ENCODE measurements around the gene CNDP1.
"Not testable (repeated sequence)": the region's sequence is repeated elsewhere in the genome, so short reads cannot be mapped to it uniquely, and the experiment has no call there.

The CNDP1 gene

GRCh38 chr18:74519320-74520095 is 14.8 kb upstream of the CNDP1 start:
- DNase-seq: no peak

GRCh38 chr18:74520096-74520833 is 14.0 kb upstream of the CNDP1 start:
- no peak for DNase-seq

- no peak for DNase-seq
Measured at GRCh38 chr18:74521068-74521725, 13.1 kb upstream of the CNDP1 start.

GRCh38 chr18:74522635-74523548 is 11.4 kb upstream of the CNDP1 start:
- no peak for DNase-seq

GRCh38 chr18:74524097-74524496 is 10.2 kb upstream of the CNDP1 start:
- DNase-seq: no peak

- not testable (repeated sequence) for DNase-seq
Measured at GRCh38 chr18:74524915-74525314, 9.4 kb upstream of the CNDP1 start.

- no peak for DNase-seq
Measured at GRCh38 chr18:74525741-74526140, 8.6 kb upstream of the CNDP1 start.

GRCh38 chr18:74526488-74526887 is 7.8 kb upstream of the CNDP1 start:
- DNase-seq: no peak

- no peak for DNase-seq
Measured at GRCh38 chr18:74528478-74528877, 5.8 kb upstream of the CNDP1 start.

DNA sequence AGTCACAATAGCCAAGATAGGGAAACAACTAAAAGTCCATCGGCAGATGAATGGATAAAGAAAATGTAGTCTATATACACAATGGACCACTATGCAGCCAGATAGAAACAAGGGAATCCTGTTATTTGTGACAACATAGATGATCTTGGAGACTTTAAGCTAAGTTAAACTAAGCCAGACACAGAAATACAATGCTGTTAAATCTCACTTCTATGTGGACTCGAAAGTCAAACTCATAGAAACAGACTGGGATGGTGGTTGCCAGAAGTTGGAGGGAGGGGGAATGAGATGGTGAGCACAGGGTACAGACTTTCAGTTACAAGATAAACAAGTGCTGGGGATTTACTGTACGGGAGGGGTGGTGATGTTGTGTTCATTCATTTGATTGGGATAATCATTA is 5.4 kb upstream of the CNDP1 start:
- DNase-seq: peak in 2 of 51 donors; percentile 42 to 43

DNA sequence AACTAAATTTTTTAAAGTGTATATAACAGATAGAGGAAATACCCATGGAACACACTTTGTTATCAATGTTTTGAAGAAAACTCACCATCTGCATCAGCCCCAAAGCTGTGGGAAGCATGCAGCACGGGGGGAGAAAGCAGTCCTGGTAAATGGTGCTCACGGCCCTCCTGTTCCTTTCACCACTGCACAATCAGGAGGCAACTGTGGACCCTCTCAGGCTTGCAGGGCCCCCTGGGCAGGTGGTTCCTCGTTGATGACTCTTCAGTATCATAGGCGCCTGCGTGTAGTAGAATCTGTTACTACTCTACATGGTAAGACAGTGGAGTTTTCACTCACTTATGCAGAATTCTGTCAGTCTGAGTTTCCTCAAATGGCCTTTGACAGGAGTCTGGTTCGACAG is 4.9 kb upstream of the CNDP1 start:
- no peak for DNase-seq

DNA sequence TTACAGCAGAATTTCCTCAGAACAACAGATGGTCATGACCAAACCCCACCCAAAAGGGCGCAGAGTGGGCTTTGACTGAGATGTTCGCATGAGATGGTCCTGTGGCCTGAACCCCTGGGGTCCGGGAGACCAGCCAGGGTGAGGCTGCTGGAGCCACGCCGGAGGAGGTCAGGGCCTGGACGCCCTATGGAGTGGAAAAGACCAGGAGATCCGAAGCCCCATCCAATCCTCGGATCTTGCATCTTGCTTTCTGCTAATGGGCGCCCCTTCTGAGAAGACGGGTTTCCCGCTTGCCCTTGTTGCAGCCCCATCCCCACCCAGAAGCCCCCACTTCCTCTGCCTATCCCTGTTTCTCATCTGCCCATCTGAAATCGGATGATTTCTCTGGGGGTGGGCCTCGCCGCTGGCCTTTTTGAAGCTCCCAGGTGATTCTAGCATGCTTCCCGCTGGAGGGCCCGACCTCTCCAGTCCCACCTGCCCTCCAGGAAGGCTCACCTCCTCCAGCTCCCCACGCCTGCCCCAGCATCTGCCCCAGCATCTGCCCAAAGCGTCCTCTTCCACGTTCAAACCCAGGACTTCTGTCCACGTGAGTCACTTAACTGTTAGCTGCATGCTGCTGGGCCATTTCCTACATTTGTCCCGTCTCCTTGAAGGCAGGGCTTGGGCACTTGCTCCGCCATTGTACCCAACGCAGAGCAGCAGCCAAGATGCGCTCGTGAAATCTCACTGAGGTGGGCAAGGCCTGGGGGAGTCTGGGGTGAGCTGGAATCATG is 4.3 kb upstream of the CNDP1 start:
- DNase-seq: no peak

DNA sequence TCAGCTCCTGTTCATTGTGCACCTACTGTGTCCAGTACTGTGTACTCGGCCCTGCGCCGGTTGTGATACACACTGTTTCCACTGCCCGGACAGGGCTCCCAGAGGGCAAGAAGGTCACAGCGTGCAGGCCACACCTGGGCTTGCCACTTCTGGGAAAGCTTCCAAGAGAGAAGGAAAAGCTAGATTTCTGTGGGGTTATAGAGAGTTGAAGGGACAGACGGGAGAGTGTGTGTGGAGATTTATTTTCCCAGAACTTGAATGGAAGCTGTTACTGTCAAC is 3.8 kb upstream of the CNDP1 start:
- DNase-seq: no peak

- no peak for DNase-seq
Measured at GRCh38 chr18:74531043-74531442, 3.3 kb upstream of the CNDP1 start.

- DNase-seq: no peak
Measured at GRCh38 chr18:74532511-74533025, 1.7 kb upstream of the CNDP1 start.

DNA sequence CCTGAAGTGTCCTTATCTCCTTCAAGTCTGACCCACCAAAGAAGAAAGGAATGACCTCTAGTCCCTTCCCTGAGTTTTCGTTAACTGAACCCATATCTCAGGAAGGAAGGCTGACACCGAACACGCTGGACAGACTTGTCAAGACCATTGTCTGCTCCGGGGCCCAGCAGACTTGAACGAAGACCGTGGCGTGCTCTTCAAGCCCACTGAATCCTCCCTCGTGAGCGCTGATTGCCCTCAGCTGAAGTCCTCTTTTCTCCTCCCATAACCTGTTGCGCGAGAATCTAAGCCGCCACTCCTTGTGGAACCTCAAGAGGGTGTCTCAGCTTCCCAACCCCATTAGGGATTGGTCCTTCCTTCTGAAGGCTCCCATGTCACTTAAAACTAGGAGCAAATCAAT is 634 bp upstream of the CNDP1 start:
- no peak for DNase-seq

DNA sequence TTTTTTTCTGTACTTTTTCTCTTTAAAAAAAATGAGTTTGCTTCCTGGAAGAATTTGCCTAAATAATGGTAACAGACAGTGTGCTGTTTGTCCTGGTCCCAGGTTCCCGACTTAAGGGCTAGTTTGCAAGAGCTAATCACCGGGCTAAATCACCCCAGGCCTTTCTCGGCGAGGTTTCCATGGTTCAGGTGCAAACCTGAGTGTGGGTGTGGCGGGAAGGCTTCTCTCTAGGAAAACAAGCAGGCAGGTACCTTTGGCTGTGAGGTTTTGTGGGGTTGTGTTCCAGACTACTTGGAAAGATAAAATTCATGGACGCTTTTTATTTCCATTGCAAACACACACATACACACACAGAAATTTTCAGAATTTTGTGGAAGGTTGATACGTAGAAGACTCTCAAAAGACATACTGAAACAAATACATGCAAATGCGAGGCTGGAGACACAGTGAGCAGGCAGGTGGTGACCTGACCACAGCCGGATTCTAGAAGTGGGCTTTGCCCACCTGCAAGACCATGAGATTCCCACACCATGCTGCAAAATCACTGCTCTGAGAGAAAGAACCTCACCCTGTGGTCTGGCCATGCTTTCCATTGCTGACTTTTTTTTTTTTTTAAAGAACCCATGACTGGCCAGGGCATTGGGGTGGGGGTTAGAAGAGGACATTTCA is 815 bp downstream of the CNDP1 start:
- no peak for DNase-seq

DNA sequence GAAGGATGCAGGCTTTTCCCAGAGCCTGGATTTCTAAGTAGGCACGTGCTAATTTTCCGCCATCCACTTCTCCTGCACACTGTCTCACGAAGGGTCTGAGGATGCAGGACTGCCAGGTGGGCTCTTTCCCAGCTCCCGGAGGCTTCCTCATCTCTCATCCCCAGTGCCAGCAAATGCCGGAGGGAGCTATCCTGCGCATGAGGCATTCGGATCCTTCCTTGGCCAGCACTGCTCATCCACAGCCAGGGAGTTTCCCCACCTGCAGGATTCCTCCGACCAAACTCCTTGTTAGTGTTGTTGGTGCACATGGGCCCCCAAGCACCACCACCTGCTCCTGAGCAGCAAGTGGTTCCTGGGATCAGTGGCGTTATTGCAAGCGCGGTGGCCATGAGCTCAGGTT is 5.0 kb downstream of the CNDP1 start:
- DNase-seq: no peak

DNA sequence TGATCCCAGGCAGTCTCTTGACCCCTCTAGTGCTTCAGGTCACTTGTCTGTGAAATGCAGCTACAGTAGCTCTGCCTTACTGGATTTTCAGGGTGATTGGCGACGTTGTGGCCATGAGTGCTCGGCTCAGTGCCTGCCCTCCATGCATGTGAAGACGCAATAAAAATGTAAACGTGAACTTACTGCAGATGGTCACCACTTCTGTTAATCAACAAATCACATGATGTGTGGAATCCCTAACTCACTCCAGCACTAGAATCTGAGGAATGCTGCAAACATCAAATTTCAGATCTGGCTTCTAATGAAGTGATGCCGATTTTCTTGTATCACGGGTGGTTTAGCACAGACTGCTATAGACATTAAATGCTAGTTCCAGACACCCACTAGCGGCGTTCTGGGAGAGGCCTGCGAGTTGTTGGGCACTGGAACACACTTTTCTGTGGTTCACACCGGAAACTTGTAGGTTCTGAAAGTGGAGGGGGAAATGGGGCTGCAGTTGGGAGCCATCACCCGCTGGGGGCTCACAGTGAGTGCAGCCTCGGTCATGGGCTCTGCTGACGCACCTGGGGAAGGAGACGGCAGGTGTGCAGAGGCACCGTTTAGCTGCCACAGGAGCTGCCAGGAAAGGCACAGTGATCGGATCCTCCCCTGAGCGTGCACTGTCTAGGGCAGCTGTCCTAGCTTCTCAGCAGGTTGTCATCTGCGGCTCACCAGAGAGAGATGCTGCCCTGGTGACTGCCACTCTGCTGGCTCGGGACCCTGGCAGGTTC is 6.5 kb downstream of the CNDP1 start:
- DNase-seq: peak in 4 of 51 donors; percentile 27 to 54 (median 41)

All from hypothalamus (tissue), 51 donors.